Kidney tubule cell (primary cell): Measurements from ENCODE around the gene SH2D3C.
A peak's percentile ranks its signal among the peaks of the same experiment; 100 is the strongest.

ENCODE experiments used
- DNase-seq: peaks from one replicate; pipeline ENCODE4 v3.0.0-alpha.2; 2018; ENCODE audit warnings: low spot score

SH2D3C gene

DNA sequence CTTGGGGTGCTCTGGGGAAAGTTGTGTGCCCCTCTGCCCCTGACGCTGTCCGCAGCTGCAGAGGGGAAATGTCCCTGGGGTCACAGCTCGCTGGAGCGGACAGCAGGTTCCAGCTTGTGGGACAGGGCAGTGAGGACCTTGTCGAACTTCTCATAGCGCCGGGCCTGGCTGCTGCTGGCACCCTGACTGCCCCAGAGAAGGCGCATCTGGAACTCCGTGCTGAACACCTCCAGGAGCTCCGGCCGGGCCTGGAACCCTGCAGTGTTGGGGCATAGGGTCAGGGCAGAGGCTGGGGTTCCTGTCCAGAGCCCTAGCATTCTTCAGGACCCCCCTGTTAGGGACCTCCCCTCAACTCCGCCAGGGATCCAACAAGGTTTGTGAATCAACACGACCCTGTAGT is 39.8 kb downstream of the SH2D3C start:
- no peak for DNase-seq

DNA sequence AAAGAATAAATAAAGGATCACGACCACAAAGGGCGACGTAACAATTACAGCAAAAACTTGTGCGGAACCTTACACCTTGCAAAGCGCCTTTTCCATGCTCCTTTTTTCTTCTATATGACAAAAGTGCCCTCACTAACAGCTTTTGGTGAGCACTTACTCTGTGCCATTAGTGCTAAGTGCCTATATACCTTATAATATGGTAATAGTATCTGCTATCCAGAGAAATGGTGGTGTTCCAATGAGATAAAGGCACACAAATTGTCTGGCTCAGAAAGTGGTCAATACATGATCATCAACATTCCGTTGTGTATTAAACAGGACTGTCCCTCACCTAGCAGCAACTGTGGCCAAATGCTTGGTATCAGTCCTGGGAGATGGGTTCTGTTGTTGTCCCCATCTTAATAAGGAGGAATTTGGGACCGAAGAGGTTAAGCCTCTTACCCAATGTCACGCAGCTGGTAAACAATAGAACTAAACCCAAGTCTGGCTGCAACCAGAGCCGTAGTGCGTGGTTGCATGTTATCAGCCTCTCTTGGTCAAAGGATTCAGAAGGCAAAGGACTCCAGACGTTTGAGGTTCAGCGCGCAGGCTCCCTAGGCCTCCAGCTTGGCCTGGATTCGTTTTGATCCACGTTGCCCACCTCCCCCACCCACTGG is 42.8 kb downstream of the SH2D3C start:
- DNase-seq: no peak

- peak; percentile 97 for DNase-seq
These were observed 43.5 kb downstream of the SH2D3C start, which contains the start of gene TOR2A for GRCh38 chr9:127734747-127735529. TOR2A (minus strand) TSS chr9:127735294; CDS start chr9:127735270, 24 bp downstream.

DNA sequence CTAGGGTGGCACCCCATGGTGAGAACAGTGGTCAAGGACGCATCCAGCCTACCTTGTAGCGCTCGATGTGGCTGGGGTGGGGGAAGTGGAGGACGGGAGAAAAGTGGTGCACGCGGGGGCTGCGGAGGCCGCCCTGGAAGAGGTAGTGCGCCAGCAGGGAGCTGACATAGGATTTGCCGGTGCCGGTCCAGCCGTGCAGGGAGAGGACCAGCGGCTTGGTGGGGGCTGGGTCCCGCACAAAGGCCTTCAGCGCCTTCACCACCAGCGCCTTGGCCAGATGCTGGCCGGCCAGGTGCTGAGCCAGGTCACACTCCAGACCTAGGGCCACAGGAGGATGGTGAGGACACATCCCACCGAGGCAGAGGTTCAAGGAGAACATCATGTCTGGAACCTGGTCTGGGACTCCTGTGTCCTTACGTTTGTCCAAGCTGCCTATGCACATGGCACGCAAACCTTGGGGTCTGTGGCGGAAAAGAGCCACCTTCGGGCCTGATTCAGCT is 44.2 kb downstream of the SH2D3C start:
- no peak for DNase-seq

DNA sequence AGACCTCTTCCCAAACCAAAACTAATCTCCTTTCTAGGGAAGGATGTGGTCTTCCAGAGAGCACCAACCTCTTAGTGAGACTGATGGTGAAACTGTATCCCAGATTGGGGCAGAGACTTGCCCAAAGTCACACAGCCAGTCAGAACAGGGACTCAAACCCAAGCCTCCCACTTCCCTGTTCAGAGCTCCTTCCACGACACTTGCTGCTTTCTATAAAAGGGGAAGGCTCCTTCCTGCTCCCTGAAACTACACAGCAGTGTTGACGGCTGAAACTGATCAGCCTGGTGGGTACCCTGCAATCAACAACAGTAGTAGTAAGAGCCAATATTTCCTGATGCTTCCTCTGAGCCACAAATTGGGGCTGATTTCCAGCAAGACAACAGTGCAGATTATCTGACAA is 44.9 kb downstream of the SH2D3C start:
- no peak for DNase-seq

DNA sequence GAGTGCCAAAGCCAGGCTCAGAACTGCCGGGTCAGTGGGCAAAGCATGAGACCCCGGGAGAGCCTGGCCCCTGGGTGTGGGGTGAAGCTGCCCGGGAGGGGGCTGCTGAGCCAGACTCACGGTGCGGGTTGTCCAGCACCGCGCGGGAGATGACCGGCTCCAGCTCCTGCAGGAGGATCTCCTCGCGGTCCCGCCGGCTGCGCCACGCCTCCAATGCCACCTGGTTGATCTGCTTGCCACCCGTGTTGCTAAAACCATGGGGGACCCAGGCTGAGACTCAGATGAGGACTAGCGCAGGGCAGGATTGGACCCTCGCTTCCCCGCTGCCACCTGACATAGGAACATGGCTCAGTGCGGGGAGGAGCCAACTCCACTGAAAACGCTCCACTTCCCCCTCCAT is 46.0 kb downstream of the SH2D3C start:
- DNase-seq: no peak

DNA sequence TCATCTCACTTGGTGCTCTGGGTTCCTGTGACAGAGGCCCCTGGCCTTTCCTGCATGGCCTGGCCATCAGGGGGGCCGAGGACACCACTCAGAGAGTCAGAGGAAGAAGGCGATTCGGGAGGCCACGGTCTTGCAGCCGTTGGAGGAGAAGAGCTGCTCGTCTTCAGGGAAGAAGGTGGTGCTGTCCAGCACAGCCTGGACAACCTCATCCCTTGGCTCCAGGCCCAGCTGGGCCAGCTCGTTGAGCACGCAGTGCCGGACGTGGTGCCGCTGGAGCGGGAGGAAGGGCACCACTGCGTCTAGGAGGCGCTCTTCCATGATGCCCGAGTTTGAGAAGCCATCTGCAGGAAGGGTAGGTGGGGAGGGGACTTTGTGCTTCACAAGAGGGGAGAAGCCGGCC is 46.5 kb downstream of the SH2D3C start:
- DNase-seq: no peak

DNA sequence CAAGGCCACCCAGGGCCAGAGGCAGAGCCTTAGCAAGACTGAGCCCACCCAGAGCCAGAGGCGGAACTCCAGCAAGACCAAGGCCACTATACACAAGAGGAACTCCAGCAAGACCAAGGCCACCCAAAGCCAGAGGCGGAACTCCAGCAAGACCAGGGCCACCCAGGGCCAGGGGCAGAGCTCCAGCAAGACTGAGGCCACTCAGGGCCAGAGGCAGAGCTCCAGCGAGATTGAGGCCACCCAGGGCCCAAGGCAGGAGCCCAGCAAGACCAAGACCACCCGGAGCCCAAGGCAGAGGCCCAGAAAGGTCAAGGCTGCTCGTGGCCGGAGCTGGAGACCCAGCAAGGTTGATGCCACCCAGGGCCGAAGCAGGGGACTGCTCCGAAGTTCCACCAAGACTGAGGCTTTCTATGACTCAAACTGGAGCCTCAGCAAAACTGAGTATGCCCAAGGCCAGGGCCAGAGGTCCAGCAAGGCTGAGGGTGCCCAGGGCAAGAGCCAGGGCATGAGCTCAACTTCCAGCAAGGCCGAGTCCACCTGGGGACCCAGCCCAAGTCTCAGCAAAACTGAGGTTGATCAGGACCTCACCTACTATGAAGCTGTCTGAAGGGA is 47.6 kb downstream of the SH2D3C start:
- no peak for DNase-seq

- DNase-seq: no peak
These were observed 48.2 kb downstream of the SH2D3C start for GRCh38 chr9:127730262-127730661.

- no peak for DNase-seq
These were observed 48.8 kb downstream of the SH2D3C start for GRCh38 chr9:127729522-127730256.

DNA sequence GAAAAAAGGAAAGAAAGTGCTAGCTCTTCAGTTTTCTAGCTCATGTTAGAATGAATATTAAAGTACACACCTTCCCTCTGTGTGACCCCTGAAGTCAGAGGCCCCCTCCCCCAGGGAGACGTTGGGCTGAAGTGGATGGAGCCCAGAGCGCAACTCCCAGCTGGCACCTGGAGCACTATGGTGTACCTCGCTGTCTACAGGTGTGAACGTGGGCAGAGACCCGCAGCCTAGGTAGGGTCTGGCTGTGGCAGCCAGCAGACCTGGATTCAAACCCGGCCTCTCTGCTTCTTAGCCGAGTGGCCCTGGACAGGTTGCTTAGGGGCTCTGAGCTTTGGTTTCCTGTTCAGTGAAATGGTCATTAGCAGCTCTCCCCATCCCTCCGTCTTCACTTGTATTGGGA is 49.7 kb downstream of the SH2D3C start:
- DNase-seq: no peak

DNA sequence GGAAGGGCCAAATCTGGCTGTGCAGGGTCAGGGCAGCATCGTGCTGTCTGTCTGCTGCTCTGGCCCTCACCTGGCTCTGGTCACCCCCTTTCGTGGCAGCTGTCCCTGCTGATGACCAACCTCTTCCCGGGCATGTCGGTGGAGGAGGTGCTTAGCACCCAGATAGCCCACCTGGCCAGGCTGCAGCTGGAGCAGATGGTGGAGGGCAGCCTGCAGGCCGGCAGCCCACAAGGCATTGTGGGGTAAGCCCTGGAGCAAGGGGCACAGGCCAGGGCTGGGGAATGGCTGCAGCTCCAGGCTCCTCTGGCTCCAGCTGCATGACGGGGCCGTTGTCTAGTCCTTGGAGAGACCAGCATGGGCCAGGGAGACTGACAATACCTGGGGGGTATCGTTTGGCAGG is 51.6 kb downstream of the SH2D3C start:
- DNase-seq: no peak

GRCh38 chr9:127724012-127724411 is 54.5 kb downstream of the SH2D3C start:
- no peak for DNase-seq

GRCh38 chr9:127723444-127723843 is 55.0 kb downstream of the SH2D3C start:
- peak; percentile 34 for DNase-seq

DNA sequence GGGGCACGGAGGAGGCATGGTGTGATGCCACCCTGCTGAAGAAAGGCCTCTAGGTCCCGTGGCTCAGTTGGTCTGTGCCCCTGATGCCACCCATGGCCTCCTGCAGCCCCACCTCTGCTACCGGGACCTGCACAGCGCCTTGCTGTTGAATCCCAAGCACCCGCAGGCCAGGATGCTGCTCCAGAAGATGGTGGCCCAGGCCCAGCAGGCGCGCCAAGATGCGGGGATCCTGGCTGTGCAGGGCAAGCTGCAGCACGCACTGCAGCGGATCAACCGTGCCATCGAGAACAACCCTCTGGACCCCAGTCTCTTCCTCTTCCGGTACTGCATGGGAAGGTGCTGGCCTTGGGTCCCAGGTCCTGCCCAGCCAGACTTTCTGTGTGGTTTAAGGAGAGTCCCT is 55.5 kb downstream of the SH2D3C start:
- DNase-seq: no peak

DNA sequence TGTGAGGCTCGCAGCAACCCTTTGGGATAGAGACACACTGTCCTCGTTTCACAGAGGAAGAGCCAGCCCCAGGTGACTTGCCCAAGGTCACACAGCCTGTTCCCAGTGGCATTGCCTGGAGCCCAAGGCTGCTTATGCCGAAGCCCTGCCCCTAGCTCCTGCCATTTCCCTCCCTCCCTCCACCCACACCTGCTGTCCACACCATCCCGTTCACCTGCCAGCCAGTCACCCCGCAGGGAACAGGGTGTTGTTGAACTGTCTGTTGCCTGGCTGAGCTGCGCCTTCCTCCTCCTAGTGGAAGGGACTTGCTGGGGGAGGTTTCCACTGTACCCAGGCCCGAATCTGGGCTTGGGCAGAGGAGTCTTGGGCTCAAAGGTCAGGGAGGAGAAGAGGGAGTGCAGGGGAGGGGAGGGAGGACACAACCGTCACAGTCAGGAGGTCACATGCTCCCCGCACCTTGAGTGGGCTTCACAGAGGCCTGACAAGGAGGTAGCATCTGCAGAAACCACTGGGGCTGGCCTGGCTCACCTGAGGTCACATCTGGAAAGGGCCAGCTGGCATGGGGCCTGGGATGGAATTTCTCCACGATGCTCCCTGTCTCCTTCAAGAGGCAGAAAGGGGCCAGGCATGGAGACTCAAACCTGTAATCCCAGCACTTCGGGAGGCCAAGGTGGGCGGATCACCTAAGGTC is 56.3 kb downstream of the SH2D3C start:
- DNase-seq: no peak

- DNase-seq: peak; percentile 44
These were observed 57.1 kb downstream of the SH2D3C start for GRCh38 chr9:127721391-127721821.

DNA sequence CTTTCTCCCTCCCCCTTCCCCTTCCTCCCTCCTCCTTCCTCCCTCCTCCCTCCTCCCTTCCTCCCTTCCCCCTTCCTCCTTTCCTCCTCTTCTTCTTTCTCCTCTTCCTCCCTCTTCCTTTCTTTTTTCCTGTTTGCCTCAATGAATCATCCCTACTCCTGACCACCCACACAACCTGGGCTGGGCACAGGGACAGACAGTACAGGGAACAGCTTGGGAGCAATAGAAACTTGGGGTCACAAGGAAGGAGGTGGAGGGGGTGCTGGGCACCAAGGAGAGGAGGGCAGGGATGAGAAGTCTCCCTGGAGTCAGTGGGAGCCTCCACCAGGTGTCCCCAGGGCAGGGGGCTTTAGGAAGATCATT is 57.6 kb downstream of the SH2D3C start:
- no peak for DNase-seq

DNA sequence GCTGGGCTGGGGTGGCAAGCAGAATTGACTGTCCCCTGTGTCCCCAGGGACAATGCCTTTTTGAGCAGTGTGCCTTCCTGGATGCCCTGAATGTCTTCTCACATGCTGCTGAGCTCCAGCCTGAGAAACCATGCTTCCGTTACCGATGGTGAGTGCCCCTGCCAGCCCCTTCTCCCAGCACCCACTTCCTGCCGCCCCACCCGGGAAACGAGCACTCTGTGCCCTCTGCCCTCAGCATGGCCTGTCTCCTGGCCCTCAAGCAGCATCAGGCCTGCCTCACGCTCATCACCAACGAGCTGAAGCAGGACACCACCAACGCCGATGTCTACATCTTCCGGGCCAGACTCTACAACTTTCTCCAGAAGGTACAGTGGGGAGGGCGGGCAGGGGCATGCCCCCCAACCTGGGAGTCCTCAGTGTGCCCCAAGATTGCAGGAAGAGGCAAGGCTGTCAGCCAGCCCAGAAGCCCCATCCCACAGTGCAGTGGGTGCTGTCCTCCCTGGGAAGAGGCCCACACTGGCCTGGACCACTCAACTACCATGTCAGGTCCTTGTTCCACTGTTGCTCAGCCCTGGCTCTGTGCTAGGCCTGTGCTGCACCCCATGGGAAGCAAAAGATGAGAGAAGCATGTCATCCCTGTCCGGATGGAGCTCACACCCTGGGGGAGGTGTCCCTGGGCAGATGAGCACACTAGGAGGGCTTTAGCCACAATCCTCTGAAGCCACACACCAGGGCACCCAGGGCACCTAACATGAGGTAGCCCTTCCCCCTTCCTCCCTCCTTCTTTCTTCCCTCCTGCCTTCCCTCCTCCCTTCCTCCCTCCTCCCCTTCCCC is 58.2 kb downstream of the SH2D3C start:
- DNase-seq: no peak

GRCh38 chr9:127717766-127718165 is 60.7 kb downstream of the SH2D3C start:
- DNase-seq: no peak

DNA sequence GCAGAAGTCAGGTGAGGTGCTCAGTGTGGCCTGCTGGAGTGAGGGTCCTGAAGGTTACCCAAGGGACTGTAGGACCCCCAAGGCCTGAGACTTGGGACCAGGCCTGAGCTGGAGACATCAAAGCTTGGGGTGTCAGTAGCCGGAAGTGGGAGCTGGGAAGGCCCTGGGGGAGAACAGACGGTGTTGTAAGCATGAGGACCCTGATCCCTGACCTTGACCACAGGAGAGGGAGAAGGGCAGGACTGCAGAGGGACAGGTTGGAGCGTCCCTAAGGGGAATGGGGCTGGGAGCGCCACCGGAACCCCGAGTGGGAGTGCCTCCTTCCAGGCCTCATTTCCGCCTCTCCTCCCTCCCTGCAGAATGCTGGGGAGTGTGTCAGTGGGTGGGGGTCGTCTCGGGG is 62.1 kb downstream of the SH2D3C start:
- DNase-seq: no peak
